ENCODE results near the gene LRRC42. TPM values are rescaled to one million over a fixed set of nuclear protein-coding genes. Genes with fewer than 3 reads are reported as not detected.

The LRRC42 gene
- total RNA-seq, 1 donor from 2014 or later, result 63.5 TPM

- H3K27me3 Mint-ChIP-seq, result peaks cover 6% of the 10 kb centered on the region
- H3K27ac Mint-ChIP-seq, result no peak overlapping the region
- no peak for DNase-seq (ENCODE audit: low spot score, unreplicated experiment)
Measured at GRCh38 chr1:54012008-54012325, 65.8 kb downstream of the LRRC42 start.

GRCh38 chr1:54012863-54013262, 66.7 kb downstream of the LRRC42 start:
- Mint-ChIP-seq H3K4me3 (ENCODE audit: low read depth) (no peak overlapping the region), H3K4me1 (ENCODE audit: low read depth) (peaks cover 8% of the 10 kb centered on the region), H3K27me3 (peaks cover 9% of the 10 kb centered on the region), H3K36me3 (ENCODE audit: insufficient read depth) (no peaks in the 10 kb centered on the region), H3K9me3 (ENCODE audit: low read depth) (no peaks in the 10 kb centered on the region), H3K27ac (no peak overlapping the region)
- no peak for DNase-seq (ENCODE audit: low spot score, unreplicated experiment)
- no peak for TF ChIP-seq CTCF (IDR thresholded peaks at IDR 0.05; ENCODE audit: unreplicated experiment)

More at GRCh38 chr1:54012008-54012325, 65.8 kb downstream of the LRRC42 start:
- no peak for TF ChIP-seq CTCF (IDR thresholded peaks at IDR 0.05; ENCODE audit: unreplicated experiment)
- Mint-ChIP-seq H3K4me3 (ENCODE audit: low read depth) (no peak overlapping the region), H3K4me1 (ENCODE audit: low read depth) (peaks cover 8% of the 10 kb centered on the region), H3K9me3 (ENCODE audit: low read depth) (no peaks in the 10 kb centered on the region), H3K36me3 (ENCODE audit: insufficient read depth) (no peaks in the 10 kb centered on the region)

GRCh38 chr1:54013393-54014008, 67.4 kb downstream of the LRRC42 start:
- DNase-seq (ENCODE audit: low spot score, unreplicated experiment), result no peak
- Mint-ChIP-seq H3K27ac (no peak overlapping the region), H3K27me3 (peaks cover 11% of the 10 kb centered on the region), H3K4me3 (ENCODE audit: low read depth) (no peak overlapping the region), H3K4me1 (ENCODE audit: low read depth) (peaks cover 8% of the 10 kb centered on the region), H3K36me3 (ENCODE audit: insufficient read depth) (no peaks in the 10 kb centered on the region), H3K9me3 (ENCODE audit: low read depth) (no peaks in the 10 kb centered on the region)
- TF ChIP-seq CTCF (IDR thresholded peaks at IDR 0.05; ENCODE audit: unreplicated experiment), result no peak

GRCh38 chr1:54014009-54014629, 68.0 kb downstream of the LRRC42 start:
- H3K27me3 Mint-ChIP-seq, result peaks cover 12% of the 10 kb centered on the region
- no peaks in the 10 kb centered on the region for H3K9me3 Mint-ChIP-seq (ENCODE audit: low read depth)
- H3K4me3 Mint-ChIP-seq (ENCODE audit: low read depth), result no peak overlapping the region
- H3K27ac Mint-ChIP-seq, result no peak overlapping the region
- peaks cover 8% of the 10 kb centered on the region for H3K4me1 Mint-ChIP-seq (ENCODE audit: low read depth)
- H3K36me3 Mint-ChIP-seq (ENCODE audit: insufficient read depth), result no peaks in the 10 kb centered on the region
- DNase-seq (ENCODE audit: low spot score, unreplicated experiment), result no peak
- TF ChIP-seq CTCF (IDR thresholded peaks at IDR 0.05; ENCODE audit: unreplicated experiment), result no peak

- peaks cover 7% of the 10 kb centered on the region for H3K27me3 Mint-ChIP-seq
- no peaks in the 10 kb centered on the region for H3K36me3 Mint-ChIP-seq (ENCODE audit: insufficient read depth)
- no peak for DNase-seq (ENCODE audit: low spot score, unreplicated experiment)
- H3K4me1 Mint-ChIP-seq (ENCODE audit: low read depth), result peaks cover 8% of the 10 kb centered on the region
- peak overlapping the region; percentile 90 for H3K27ac Mint-ChIP-seq
- H3K9me3 Mint-ChIP-seq (ENCODE audit: low read depth), result no peaks in the 10 kb centered on the region
- H3K4me3 Mint-ChIP-seq (ENCODE audit: low read depth), result no peak overlapping the region
- TF ChIP-seq CTCF (IDR thresholded peaks at IDR 0.05; ENCODE audit: unreplicated experiment), result no peak
Measured at GRCh38 chr1:54016343-54017282, 70.5 kb downstream of the LRRC42 start.
